Spleen (tissue), 7 donors: ENCODE results near the gene MINDY4B.

ENCODE experiments used
- POLR2A ChIP-seq, 3 donors: fragments of 450-650 bp; IDR thresholded peaks; one replicate each; pipeline ENCODE4 v1.5.1; 2017; ENCODE audit warnings: antibody characterized with exemption in 3 of 3, mild to moderate bottlenecking in 1 of 3
- TF ChIP-seq, protein P1 (sequence below), 11 experiments: fragments of 200-600 bp in 7 of 11; fragments of 450-650 bp in 4 of 11; sonication (generic) in 4 of 11; IDR thresholded peaks in 8 of 11; conservative IDR thresholded peaks in 3 of 11; 1 replicate in 7 of 11; 2 replicates in 4 of 11; pipeline versions ENCODE4 v1.4.0 to v1.8.0; 2016 to 2021; ENCODE audit warnings: antibody characterized with exemption in 11 of 11, inconsistent platforms in 4 of 11, mild to moderate bottlenecking in 1 of 11
- donor health status: DM: no; HTN: no; CAD: no; lungs with moderate emphysema.
- donor health status: DM: no; HTN: no; CAD: no.
- donor health status: DM: no; HTN: no; CAD: no.

DNA sequence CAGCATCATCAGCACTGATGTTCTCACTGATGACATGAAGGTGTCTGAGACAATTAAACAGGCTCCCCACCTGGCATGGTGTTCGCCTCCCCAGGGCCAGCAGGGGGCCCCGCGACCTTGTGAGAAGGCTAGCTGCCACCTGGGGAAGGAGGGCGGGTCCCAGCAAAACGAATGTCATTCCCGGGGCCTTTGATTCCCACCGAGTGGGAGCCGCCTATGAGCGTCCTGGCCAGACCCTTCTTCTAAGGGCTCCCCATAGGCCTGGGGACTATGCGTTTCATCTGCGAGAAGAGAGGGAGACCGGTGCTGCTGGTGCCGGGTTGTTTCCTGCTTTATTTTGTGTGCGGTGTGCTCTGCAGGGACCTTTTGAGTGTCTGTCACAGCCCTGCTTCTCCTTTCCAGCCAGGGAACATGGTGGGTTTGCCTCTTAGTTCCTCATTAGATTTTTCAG, 20.5 kb upstream of the MINDY4B start:
- TF ChIP-seq, protein P1, sequence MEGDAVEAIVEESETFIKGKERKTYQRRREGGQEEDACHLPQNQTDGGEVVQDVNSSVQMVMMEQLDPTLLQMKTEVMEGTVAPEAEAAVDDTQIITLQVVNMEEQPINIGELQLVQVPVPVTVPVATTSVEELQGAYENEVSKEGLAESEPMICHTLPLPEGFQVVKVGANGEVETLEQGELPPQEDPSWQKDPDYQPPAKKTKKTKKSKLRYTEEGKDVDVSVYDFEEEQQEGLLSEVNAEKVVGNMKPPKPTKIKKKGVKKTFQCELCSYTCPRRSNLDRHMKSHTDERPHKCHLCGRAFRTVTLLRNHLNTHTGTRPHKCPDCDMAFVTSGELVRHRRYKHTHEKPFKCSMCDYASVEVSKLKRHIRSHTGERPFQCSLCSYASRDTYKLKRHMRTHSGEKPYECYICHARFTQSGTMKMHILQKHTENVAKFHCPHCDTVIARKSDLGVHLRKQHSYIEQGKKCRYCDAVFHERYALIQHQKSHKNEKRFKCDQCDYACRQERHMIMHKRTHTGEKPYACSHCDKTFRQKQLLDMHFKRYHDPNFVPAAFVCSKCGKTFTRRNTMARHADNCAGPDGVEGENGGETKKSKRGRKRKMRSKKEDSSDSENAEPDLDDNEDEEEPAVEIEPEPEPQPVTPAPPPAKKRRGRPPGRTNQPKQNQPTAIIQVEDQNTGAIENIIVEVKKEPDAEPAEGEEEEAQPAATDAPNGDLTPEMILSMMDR (IDR thresholded peaks at IDR 0.05 in 8 of 11, conservative IDR thresholded peaks at IDR 0.05 in 3 of 11) = peak in 10 of 11 experiments; percentile 16 to 68 (median 47)
- TF ChIP-seq POLR2A (IDR thresholded peaks at IDR 0.05) = no peak
